Endothelial cell of umbilical vein (primary cell): ENCODE data around the gene TP73. TPM values are rescaled to one million over a fixed set of nuclear protein-coding genes. Genes with fewer than 3 reads are reported as not detected.

Experiments
- BruUV-seq: library from RNA; stranded (reverse); fragments of 400-500 nt; replicated peaks from 2 replicates; lab custom pipeline; 2021; lab: Mats Ljungman, UMichigan
- CTCF ChIA-PET: fragments of 300-600, 350-600 bp; sonication (Branson Sonifier 250); formaldehyde crosslinking; loops from one replicate; lab custom pipeline; 2021; ENCODE audit warnings: antibody characterized with exemption, inconsistent platforms; lab: Charles Lee
- POLR2A ChIA-PET: fragments of 300-600, 350-600 bp; sonication (Branson Sonifier 250); formaldehyde crosslinking; loops from one replicate; lab custom pipeline; 2021; ENCODE audit warnings: antibody characterized with exemption, inconsistent platforms; lab: Charles Lee
- DNase-seq: peaks from one replicate; pipeline ENCODE4 v3.0.0-alpha.2; 2011; ENCODE audit warnings: low read depth, low spot score
- FAIRE-seq: peaks from 2 replicates; lab custom pipeline; 2011; peaks lifted over from hg19 to GRCh38; lab: Jason Lieb, UNC
- H2AFZ ChIP-seq: 2 replicates; pipeline ENCODE4 v1.6.0; 2012; ENCODE audit warnings: low read depth, low read length, control low read depth, inconsistent platforms
- H3K27ac ChIP-seq: 2 replicates; pipeline ENCODE4 v1.5.1; 2011; ENCODE audit warnings: low read depth, mild to moderate bottlenecking, control low read depth, low read length, moderate library complexity; ENCODE audit not compliant: insufficient read depth
- H3K27me3 ChIP-seq, 2 experiments: 2 replicates each; pipeline versions ENCODE4 v1.6.0 to v1.6.1; 2011; ENCODE audit warnings: low read length in 2 of 2, mixed read lengths in 1 of 2; ENCODE audit not compliant: control insufficient read depth in 2 of 2, insufficient read depth in 2 of 2
- H3K36me3 ChIP-seq, 2 experiments: 2 replicates in 1 of 2; 3 replicates in 1 of 2; pipeline ENCODE4 v1.5.1; 2011; ENCODE audit warnings: low read length in 2 of 2, mild to moderate bottlenecking in 1 of 2, moderate library complexity in 1 of 2; ENCODE audit not compliant: control insufficient read depth in 2 of 2, insufficient read depth in 2 of 2; ENCODE audit errors: extremely low read depth in 1 of 2
- H3K4me1 ChIP-seq: 3 replicates; pipeline ENCODE4 v1.5.1; 2011; ENCODE audit warnings: mild to moderate bottlenecking, low read length; ENCODE audit not compliant: control insufficient read depth, insufficient read depth; ENCODE audit errors: extremely low read depth
- H3K4me2 ChIP-seq: 2 replicates; pipeline ENCODE4 v1.6.1; 2011; ENCODE audit warnings: low read length, control low read depth, mixed read lengths; ENCODE audit not compliant: insufficient read depth
- H3K4me3 ChIP-seq, 3 experiments: fragments of 200-600 bp in 1 of 3; sonication (generic), shearing (Covaris generic) in 1 of 3; replicated peaks in 1 of 3; 2 replicates each; pipeline ENCODE4 v1.5.1; 2011 to 2016; ENCODE audit warnings: control low read depth in 3 of 3, low read length in 3 of 3, mild to moderate bottlenecking in 2 of 3, inconsistent platforms in 1 of 3, low read depth in 1 of 3, moderate library complexity in 1 of 3; ENCODE audit not compliant: insufficient read depth in 1 of 3
- H3K79me2 ChIP-seq: 2 replicates; pipeline ENCODE4 v1.6.0; 2012; ENCODE audit warnings: low read length, inconsistent platforms; ENCODE audit not compliant: control insufficient read depth, insufficient read depth
- H3K9ac ChIP-seq: replicated peaks from 2 replicates; pipeline ENCODE3; 2011; ENCODE audit warnings: low read length, control low read depth; ENCODE audit not compliant: insufficient read depth; ENCODE audit errors: extremely low read depth
- H3K9me1 ChIP-seq: replicated peaks from 3 replicates; pipeline ENCODE4 v1.6.0; 2011; ENCODE audit warnings: mild to moderate bottlenecking, low read length; ENCODE audit not compliant: control insufficient read depth, insufficient read depth; ENCODE audit errors: extremely low read depth
- H3K9me3 ChIP-seq: replicated peaks from 2 replicates; pipeline ENCODE4 v1.5.1; 2012; ENCODE audit warnings: low read length, inconsistent platforms; ENCODE audit not compliant: control insufficient read depth, insufficient read depth
- H4K20me1 ChIP-seq: replicated peaks from 2 replicates; pipeline ENCODE3; 2011; ENCODE audit warnings: mild to moderate bottlenecking, low read length; ENCODE audit not compliant: control insufficient read depth, insufficient read depth; ENCODE audit errors: extremely low read depth
- EZH2 ChIP-seq: IDR thresholded peaks from 2 replicates; pipeline ENCODE4 v1.6.1; 2012; ENCODE audit warnings: borderline replicate concordance, low read depth, mild to moderate bottlenecking, moderate library complexity, low read length, inconsistent platforms; ENCODE audit not compliant: severe bottlenecking
- FOS ChIP-seq: IDR thresholded peaks from 2 replicates; pipeline ENCODE4 v1.6.1; 2011; ENCODE audit warnings: mild to moderate bottlenecking, low read length, moderate library complexity, borderline replicate concordance; ENCODE audit not compliant: insufficient read depth
- GATA2 ChIP-seq: IDR thresholded peaks from 2 replicates; pipeline ENCODE4 v1.7.0; 2011; ENCODE audit warnings: low read depth, mild to moderate bottlenecking, moderate library complexity, mixed read lengths, low read length; ENCODE audit not compliant: insufficient read length, insufficient read depth
- JUN ChIP-seq: IDR thresholded peaks from 2 replicates; pipeline ENCODE4 v1.6.1; 2011; ENCODE audit warnings: borderline replicate concordance, low read depth; ENCODE audit not compliant: insufficient read length, insufficient read depth
- MYC ChIP-seq: IDR thresholded peaks from one replicate; pipeline ENCODE4 v1.6.1; 2011; ENCODE audit warnings: mild to moderate bottlenecking, low read depth, low read length
- POLR2A ChIP-seq: IDR thresholded peaks from 2 replicates; pipeline ENCODE4 v1.6.1; 2012; ENCODE audit warnings: low read depth, mild to moderate bottlenecking, control low read depth, low read length
- POLR2AphosphoS5 ChIP-seq: IDR thresholded peaks from 2 replicates; pipeline ENCODE4 v1.6.1; 2012; ENCODE audit warnings: low read depth, mild to moderate bottlenecking, control low read depth, low read length, moderate library complexity; ENCODE audit not compliant: insufficient read depth
- dilution Hi-C: fragments of 300-500 bp; cut with MboI; formaldehyde crosslinking; loops from one replicate; pipeline ENCODE4 v1.15.0; 2019; ENCODE audit warnings: low sequenced_read_pairs; ENCODE audit not compliant: extremely low pct_ligation_motif_present
- intact Hi-C: fragments of 100-400 bp; cut with micrococcal nuclease; formaldehyde crosslinking; loops from one replicate; pipeline ENCODE4 v1.10.0; 2022
- polyA plus RNA-seq, 4 experiments: library from polyadenylated mRNA; depleted of rRNA in 3 of 4; stranded (reverse) in 3 of 4; unstranded in 1 of 4; fragments of >200 nt; gene quantifications; 2 replicates each; pipeline versions ENCODE4 v1.2.1 to v1.2.3, GENCODE V29; 2011 to 2012; ENCODE audit warnings: missing spikeins in 1 of 4
- total RNA-seq: library from RNA; stranded (reverse); gene quantifications from 2 replicates; pipeline ENCODE4 v1.2.3, GENCODE V29; 2021
- TF ChIP-seq, protein P1 (sequence below): IDR thresholded peaks from 2 replicates; pipeline ENCODE4 v1.6.1; 2011; ENCODE audit not compliant: insufficient read depth, insufficient read length
- TF ChIP-seq, protein P2 (sequence below), 2 donors: IDR thresholded peaks; 1 replicate in 1 of 2; 2 replicates in 1 of 2; pipeline ENCODE4 v1.5.1; 2011; ENCODE audit warnings: low read length in 2 of 2, mild to moderate bottlenecking in 2 of 2, moderate library complexity in 2 of 2, control low read depth in 1 of 2, inconsistent platforms in 1 of 2, low read depth in 1 of 2; ENCODE audit not compliant: insufficient read depth in 1 of 2; ENCODE audit errors: extremely low read depth in 1 of 2

Gene TP73
- total and polyA plus RNA-seq, 2 donors (not counting 3 experiments of a cell fraction or from before 2014, with no cell fraction given) = 0.03 to 0.15 TPM

DNA sequence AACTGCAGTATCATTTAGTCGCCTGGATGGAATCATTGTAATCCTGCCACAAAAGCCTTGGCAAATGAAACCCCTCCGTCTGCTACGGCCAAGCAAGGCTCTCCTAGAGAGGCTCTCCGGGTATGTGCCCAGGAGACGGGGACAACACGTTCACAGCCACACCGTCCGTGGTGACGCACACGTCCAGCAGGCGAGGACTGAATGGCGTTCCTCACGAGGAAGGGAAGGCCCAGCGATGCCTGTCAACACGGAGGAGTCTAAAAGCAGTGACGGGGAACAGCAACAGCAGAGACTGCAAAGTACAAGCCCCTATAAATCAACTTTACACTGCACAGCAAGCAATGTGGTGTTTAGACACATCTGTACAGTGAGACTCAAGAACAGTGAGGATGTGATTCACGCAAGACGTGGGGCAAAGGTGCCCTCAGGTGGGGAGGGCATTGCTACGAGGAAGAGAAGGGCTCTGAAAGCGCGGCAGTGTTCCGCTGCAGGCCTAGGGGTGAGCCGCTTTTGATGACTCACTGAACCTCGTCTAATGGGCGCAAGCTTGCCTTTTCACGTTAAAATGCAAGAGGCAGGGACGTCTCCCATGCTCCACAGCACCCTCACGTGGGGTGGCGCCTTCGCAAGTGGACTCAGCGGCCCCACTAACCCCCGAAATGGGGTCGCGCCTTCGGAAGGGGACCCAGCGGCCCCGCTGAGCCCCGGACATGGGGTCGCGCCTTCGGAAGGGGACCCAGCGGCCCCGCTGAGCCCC is 9.2 kb upstream of the TP73 start:
- H3K36me3 ChIP-seq = peaks cover 0 to 16% of the 10 kb centered on the region in 2 experiments
- no peaks in the 10 kb centered on the region for H4K20me1 ChIP-seq
- H3K4me1 ChIP-seq = no peaks in the 10 kb centered on the region
- DNase-seq (no peak), FAIRE-seq (no peak)
- no peak overlapping the region for H3K9ac ChIP-seq
- ChIA-PET POLR2A (no interaction called here), CTCF (no interaction called here)
- H3K27me3 ChIP-seq = no peaks in the 10 kb centered on the region
- H3K4me2 ChIP-seq = no peak overlapping the region
- no TSS peak for BruUV-seq
- H3K4me3 ChIP-seq = no peak overlapping the region
- H3K79me2 ChIP-seq = no peaks in the 10 kb centered on the region
- H2AFZ ChIP-seq = no peak overlapping the region
- no peaks in the 10 kb centered on the region for H3K9me1 ChIP-seq
- intact Hi-C loops (no loop called here), dilution Hi-C loops (no loop called here)
- TF ChIP-seq FOS (no peak), MYC (no peak)
- H3K27ac ChIP-seq = no peak overlapping the region
- H3K9me3 ChIP-seq = no peaks in the 10 kb centered on the region

DNA sequence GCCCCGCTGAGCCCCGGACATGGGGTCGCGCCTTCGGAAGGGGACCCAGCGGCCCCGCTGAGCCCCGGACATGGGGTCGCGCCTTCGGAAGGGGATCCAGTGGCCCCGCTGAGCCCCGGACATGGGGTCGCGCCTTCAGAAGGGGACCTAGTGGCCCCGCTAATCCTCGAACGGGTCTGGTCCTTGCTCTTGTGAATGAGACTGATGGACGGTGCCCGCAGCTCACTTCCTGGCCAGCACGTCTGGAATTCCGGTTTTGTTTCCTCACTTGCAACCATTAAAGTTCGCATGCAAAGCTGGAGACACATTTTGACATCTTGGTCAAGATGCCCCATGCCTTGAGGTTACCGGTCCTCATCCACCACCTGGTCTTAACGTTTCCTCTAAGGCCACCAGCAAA is 8.0 kb upstream of the TP73 start:
- no TSS peak for BruUV-seq
- intact Hi-C loops = no loop called here
- FAIRE-seq = no peak

More for the DNA sequence above, 8.0 kb upstream of the TP73 start:
- Histone ChIP-seq H3K4me3 (no peak overlapping the region), H3K79me2 (peaks cover 2% of the 10 kb centered on the region), H3K9me1 (no peaks in the 10 kb centered on the region), H3K4me1 (peaks cover 6% of the 10 kb centered on the region), H3K27ac (no peak overlapping the region), H3K9me3 (no peaks in the 10 kb centered on the region), H4K20me1 (no peaks in the 10 kb centered on the region), H3K27me3 (no peaks in the 10 kb centered on the region), H3K4me2 (no peak overlapping the region), H3K9ac (no peak overlapping the region), H2AFZ (no peak overlapping the region), H3K36me3 (peaks cover 0 to 14% of the 10 kb centered on the region in 2 experiments)
- DNase-seq = no peak
- dilution Hi-C loops = no loop called here
- POLR2A ChIA-PET = no interaction called here
- CTCF ChIA-PET = no interaction called here
- no peak for TF ChIP-seq POLR2AphosphoS5
- no peak for TF ChIP-seq POLR2A
- no peak for TF ChIP-seq GATA2
- no peak for TF ChIP-seq FOS
- no peak for TF ChIP-seq MYC
- TF ChIP-seq EZH2 = no peak
- TF ChIP-seq, protein P1, sequence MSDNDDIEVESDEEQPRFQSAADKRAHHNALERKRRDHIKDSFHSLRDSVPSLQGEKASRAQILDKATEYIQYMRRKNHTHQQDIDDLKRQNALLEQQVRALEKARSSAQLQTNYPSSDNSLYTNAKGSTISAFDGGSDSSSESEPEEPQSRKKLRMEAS = no peak
- TF ChIP-seq, protein P2, sequence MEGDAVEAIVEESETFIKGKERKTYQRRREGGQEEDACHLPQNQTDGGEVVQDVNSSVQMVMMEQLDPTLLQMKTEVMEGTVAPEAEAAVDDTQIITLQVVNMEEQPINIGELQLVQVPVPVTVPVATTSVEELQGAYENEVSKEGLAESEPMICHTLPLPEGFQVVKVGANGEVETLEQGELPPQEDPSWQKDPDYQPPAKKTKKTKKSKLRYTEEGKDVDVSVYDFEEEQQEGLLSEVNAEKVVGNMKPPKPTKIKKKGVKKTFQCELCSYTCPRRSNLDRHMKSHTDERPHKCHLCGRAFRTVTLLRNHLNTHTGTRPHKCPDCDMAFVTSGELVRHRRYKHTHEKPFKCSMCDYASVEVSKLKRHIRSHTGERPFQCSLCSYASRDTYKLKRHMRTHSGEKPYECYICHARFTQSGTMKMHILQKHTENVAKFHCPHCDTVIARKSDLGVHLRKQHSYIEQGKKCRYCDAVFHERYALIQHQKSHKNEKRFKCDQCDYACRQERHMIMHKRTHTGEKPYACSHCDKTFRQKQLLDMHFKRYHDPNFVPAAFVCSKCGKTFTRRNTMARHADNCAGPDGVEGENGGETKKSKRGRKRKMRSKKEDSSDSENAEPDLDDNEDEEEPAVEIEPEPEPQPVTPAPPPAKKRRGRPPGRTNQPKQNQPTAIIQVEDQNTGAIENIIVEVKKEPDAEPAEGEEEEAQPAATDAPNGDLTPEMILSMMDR (IDR thresholded peaks at IDR 0.05; ENCODE audit: extremely low read depth in 1 of 2, insufficient read depth in 1 of 2, low read depth in 1 of 2, low read length in 2 of 2) = no peak
- no peak for TF ChIP-seq JUN
